ENCODE measurements around the gene UBL7.

- TF ChIP-seq CTCF (IDR thresholded peaks at IDR 0.05; ENCODE audit: insufficient read depth, low read length, poor library complexity, severe bottlenecking) (no peak), EZH2phosphoT487 (conservative IDR thresholded peaks at IDR 0.05; ENCODE audit: low read length) (no peak)
Observed at GRCh38 chr15:74408385-74408784, 52.6 kb downstream of the UBL7 start.
